HG03135 (cell line): Measurements from ENCODE around the gene COX7A1.
"Not testable (repeated sequence)": the region's sequence is repeated elsewhere in the genome, so short reads cannot be mapped to it uniquely, and the experiment has no call there.

ENCODE experiments used
- ATAC-seq: cut with Tn5 transposase; IDR thresholded peaks from one replicate; pipeline ENCODE4 v1.9.1; 2021; ENCODE audit warnings: mild to moderate bottlenecking, moderate library complexity; ENCODE audit not compliant: unreplicated experiment

The COX7A1 gene

DNA sequence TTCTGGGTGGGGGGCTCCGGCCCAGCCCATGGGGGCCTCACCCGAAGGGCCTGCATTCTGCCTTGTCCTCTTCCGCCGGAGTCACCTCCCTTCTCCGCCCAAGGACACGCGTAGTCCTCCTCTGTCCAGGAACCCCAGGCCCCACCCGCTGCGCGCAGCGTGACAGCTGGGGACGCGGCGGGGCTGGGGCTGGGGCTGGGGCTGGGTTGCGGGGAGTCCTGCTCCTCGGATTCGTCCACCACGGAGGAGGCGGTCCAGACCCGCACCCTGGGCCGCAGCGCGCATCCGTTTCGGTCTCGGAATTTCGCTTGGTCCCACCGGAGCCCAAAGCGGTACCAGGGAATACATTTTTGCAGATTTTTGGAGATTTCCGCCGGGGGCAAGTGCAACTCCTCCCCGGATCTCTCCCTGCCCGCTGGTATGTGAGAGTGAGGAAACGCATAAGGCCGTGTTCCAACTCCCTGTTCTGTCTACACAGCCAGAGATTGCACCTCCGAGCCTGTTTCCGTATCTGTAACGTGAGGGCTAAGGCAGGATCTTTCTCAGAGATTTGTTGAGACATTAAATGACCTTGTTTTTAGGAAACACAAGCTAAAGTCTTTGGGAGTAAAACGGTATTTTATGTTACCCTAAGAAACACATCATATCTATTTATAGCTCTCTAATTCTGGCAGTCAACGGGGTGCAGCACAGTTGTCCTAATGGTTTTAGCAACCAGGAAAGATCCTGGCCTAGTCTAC, at the start of gene COX7A1:
Gene COX7A1, minus strand, starts transcription at position 96 of the 740 bp plus-strand sequence. Its CDS starts 40 bp downstream, at position 56.
- no peak for ATAC-seq

DNA sequence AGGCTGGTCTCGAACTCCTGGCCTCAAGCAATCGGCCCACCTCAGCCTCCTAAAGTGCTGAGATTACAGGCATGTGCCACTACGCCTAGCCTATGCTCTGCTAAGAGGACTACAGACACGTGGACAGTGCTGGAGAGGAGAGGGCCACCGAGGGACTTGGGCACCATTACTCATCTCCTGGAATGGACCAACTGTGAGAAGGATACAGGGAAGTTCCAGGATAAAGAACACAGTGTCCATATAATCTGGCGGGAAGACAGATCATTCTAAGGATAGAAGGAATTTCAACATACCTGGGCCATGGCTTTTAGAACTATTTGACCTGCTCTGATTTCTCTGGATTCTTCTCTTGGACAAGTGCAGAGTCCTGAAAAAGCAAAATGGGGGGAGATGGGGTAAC, 49.4 kb upstream of the COX7A1 start:
- ATAC-seq = no peak

DNA sequence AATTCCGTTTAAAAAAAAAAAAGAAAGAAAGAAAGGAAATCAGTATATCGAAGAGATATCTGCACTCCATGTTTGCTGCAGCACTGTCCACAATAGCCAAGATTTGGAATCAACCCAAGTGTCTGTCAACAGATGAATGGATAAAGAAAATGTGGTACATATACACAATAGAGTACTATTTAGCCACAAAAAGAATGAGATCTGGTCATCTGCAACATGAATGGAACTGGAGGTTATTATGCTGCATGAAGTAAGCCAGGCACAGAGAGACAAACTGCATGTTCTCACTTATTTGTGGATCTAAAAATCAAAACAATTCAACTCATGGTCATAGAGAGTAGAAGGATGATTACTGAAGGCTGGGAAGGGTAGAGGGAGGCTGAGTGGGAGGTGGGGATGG, 45.9 kb upstream of the COX7A1 start:
- no peak for ATAC-seq

DNA sequence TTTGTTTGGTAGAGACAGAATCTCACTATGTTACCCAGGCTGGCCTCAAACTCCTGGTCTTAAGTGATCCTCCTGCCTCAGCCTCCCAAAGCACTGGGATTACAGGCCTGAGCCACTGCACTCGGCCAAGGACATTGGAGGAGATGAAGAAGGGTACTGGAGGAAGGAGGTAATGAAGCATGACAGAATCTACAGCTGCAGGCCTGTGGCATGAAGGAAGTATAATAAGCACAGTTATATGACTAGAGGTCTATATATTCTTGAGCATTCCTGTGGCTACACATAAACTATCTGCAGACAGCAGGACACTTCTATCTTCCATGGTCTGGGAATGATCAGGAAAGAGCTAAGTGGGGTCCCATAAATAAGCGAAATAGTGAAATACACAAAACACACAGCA, 44.0 kb upstream of the COX7A1 start:
- no peak for ATAC-seq

DNA sequence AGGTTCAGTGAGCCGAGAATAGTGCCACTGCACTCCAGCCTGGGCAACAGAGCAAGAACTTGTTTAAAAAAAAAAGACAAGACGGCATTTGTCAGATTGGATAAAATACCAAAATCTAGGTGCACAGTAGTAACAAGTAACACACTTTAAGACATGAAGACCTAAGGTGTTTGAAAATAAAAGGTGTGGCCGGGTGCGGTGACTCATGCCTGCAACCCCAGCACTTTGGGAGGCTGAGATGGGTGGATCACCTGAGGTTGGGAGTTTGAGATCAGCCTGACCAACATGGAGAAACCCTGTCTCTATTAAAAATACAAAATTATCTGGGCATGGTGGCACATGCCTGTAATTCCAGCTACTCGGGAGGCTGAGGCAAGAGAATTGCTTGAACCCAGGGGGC, 34.5 kb upstream of the COX7A1 start:
- not testable (repeated sequence) for ATAC-seq

DNA sequence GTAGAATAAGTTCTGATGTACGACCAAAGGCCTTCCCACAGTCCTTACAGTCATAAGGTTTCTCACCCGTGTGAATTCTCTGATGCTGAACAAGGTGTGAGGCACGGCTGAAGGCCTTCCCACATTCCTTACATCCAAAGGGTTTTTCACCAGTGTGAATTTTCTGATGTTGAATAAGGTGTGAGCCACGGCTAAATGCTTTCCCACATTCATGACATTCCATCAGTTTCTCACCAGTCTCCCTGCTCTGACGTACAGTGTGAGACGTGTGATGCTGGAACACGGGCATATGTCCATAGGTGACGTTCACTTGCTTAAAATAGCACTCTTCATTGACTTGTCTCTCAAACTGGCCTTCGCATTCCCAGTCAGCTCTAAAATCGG, 31.0 kb upstream of the COX7A1 start:
- ATAC-seq = no peak

DNA sequence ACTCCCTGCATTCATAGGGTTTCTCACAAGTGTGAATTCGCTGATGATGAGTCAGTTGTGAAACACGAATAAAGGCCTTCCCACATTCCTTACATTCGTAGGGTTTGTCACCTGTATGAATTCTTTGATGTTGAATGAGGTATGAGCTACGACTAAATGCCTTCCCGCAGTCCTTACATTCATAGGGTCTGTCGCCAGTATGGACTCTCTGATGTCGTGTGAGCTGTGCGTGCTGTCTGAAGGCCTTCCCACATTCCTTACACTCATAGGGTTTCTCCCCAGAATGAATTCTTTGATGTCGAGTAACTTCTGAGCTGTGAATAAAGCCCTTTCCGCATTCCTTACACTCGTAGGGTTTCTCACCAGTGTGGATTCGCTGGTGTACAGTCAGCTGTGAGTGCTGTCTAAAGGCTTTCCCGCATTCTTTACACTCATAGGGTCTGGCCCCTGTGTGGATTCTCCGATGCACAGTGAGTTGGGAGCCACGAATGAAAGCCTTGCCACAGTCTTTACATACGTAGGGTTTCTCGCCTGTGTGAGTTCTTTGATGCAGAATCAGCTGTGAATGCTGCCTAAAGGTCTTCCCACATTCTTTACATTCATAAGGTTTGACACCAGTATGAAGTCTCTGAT, 30.5 kb upstream of the COX7A1 start:
- no peak for ATAC-seq

DNA sequence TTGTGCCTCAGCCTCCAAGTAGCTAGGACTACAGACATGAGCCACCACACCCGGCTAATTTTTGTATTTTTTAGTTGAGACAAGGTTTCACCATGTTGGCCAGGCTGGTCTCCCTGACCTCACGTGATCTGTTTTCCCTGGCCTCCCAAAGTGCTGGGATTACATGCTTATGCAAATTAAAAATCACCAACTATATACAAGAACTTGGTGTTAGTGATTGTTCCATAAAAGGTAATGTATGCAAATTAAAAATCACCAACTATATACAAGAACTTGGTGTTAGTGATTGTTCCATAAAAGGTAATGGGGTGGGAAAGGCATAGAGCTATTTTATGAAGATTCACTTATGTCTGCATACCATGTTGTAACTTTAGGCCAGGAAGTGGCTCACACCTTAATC, 26.8 kb upstream of the COX7A1 start:
- ATAC-seq = not testable (repeated sequence)

DNA sequence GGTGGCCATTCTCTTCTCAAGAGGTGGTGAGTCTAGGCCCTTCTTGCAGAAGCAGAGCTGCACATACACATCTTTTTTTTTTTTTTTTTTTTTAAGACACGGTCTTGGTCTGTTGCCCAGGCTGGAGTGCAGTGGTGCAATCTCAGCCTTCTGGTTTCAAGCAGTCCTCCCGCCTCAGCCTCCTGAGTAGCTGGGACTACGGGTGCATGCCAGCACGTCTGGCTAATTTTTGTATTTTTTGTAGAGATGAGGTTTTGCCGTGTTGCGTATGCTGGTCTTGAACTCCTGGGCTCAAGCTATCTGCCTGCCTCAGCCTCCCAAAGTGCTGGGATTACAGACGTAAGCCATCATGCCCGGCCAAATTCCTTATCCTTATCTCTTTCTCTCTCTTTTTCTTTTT, 21.6 kb upstream of the COX7A1 start:
- not testable (repeated sequence) for ATAC-seq

DNA sequence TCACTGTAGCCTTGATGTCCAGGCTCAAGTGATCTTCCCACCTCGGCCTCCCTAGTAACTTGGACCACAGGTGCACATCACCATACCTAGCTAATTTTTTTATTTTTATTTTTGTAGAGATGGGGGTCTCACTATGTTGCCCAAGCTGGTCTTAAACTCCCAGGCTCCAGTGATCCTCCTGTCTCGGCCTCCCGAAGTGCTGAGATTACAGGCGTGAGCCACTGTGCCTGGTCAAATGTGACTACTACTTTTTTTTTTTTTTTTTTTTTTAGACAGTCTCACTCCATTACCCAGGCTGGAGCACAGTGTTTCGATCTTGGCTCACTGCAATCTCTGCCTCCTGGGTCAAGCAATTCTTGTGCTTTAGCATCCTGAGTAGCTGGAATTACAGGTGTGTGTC, 20.6 kb upstream of the COX7A1 start:
- ATAC-seq = no peak

DNA sequence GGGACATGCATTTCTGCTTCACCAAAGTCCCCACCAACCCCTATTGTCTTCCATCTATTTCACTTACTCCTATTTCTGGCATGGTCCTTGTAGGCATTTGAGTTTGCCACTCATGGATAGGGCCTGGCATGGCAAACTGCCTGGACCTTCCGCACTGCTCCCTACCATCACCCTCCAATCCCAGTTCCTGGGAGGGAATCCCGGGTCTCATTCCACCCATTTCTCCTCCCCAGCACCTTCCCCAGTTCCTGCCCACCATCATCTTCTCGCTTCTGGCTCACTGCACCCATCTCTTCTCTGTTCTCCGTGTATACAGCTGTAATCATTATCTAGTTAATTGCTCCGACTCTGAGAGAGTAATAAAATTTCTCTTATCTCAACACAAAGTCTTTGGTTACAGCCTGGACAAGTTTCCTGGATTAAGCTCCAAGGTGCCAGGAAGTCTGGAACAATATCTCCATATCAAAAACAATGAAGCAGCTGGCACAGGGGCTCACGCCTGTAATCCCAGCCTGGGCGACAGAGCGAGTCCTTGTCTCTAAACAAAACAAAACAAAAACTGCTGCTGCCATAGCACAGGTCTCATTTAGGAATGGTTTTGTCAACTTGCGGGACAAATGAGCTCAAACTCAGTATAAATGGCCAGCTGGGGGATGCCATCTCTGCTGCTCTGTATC, 17.0 kb upstream of the COX7A1 start:
- ATAC-seq = no peak

DNA sequence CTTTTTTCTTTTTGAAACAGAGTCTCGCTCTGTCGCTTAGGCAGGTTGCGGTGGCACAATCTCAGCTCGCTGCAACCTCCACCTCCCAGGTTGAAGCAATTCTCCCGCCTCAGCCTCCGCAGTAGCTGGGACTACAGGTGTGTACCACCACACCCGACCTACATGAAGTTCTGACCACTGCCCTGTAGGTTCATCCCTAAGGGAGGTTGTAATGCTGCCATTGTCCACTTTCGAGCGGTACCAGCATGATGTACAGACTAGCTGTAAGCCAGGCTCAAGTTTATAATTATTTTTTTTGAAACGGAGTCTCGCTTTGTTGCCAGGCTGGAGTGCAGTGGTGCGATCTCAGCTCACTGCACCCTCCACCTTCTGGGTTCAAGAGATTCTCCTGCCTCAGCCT, 11.6 kb upstream of the COX7A1 start:
- no peak for ATAC-seq

DNA sequence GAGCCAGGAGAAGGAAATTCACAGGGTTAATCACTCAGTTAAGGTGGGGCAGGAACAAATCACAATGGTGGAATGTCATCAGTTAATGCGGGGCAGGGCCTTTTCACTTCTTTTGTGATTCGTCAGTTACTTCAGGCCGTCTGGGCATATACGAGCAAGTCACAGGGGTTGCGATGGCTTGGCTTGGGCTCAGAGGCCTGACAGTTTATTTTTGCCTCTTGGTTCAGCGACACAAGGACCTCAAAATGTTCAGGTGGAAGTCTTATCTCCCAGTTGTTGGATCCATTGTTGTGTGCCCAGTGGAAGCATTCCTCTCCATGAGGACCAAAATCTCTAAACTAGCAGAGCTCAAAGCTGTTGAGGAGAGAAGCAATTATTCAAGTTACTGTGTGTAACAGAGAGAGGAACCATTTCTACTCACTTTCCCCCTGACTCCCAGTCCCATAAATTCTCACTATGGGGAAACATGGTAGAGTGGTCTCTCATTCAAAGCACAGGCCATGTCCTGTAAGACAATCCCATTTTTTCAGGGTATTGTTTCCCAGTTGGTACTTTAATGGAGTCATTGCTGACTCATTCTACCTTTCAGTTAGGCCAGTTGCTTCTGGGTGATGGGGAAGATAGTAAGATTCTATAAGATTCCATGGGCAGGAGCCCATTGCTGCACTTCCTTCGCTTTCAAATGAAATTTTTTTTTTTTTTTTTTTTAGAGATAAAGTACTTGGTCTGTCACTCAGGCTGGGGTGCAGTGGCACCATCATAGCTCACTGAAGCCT, 8.8 kb upstream of the COX7A1 start:
- ATAC-seq = no peak

DNA sequence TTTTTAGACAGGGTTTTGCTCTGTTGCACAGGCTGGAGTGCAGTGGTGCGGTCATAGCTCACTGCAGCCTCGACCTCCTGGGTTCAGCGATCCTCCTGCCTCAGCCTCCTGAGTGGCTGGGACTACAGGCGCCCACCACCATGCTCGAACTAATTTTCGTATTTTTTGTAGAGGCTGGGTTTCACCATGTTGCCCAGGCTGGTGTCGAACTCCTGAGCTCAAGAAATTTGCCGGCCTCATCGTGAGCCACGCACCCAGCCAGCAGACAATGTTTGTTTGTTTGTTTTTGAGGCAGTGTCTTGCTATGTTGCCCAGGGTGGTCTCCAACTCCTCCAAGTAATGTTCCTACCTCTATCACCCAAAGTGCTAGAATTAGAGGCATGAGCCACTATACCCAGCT, 879 bp upstream of the COX7A1 start:
- ATAC-seq = no peak

DNA sequence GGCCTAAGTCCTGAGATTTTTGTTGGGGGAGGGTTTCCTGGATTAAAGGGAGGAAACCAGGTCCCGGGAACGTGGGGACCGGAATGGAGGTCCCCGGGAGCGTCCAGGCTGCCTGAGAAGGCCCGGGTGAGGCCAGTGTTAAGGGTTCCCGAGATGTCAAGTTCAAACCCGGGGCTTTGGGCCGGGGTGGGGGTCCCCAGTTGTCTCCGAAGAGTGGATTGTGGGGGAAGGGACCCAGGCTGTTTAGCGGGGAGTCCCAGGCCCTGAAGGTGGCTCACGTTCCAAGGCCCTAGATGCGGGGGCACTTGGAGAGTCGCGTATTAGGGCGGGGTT, 262 bp downstream of the COX7A1 start:
- no peak for ATAC-seq

DNA sequence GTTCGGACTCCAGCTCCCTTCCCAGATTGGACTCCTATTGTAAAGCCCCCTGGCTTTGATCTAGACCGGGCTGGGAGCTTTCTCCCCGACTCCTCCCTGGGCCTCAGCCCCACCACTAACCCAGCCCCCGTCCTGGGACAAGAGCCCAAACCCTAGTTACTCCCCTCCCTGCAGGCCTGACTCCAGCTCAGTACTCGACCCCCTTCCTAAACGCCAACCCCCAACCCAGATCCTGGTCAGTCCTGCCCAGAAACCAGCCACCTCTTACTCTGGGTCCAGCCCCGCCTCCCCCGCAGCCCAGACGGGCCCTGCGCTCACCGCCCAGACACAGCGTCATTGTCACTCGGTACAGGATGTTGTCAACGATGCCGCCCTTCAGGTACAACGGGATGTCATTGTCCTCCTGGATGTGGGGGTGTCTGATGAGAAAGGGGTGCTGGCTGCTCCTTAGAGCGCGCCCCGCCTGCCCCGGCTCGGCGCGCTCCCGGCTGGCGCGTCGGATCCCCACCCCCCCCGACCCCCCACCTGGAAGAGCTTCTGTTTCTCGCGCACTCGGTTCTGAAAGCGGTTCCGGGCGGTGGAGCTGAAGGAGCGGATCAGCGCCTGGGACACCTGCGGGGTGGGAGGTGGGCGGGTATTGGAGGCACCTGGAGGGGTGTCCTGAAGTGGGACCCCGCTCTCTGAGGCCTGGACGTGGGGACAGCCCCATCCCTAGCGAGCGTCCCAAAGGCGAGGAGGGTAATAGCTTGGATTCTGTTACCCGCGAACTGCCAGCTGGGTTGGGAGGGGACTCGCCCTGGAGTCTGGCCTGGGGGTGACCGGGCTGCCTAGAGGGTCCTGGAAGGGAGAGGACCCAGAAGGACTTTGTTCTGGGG, 866 bp downstream of the COX7A1 start:
- no peak for ATAC-seq

DNA sequence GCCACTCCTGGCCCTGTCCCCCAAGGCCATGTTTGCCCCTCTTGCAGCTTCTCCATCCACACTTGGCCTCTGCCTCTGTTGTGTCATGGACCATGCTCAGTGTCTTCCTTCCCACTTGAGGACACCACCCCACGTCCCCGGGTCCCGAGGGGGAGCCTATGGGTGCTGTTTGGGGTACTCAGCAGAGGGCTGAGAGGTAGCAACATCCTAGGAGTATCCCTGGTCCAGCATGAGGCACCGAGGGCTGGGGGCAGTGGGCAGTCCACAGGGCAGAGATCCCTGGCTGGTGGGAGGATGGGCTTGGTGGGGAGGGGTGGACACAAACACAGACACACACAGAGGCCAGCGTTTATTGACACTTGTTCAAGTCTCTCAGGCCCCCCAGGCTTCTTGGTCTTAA, 1.7 kb downstream of the COX7A1 start:
- no peak for ATAC-seq

DNA sequence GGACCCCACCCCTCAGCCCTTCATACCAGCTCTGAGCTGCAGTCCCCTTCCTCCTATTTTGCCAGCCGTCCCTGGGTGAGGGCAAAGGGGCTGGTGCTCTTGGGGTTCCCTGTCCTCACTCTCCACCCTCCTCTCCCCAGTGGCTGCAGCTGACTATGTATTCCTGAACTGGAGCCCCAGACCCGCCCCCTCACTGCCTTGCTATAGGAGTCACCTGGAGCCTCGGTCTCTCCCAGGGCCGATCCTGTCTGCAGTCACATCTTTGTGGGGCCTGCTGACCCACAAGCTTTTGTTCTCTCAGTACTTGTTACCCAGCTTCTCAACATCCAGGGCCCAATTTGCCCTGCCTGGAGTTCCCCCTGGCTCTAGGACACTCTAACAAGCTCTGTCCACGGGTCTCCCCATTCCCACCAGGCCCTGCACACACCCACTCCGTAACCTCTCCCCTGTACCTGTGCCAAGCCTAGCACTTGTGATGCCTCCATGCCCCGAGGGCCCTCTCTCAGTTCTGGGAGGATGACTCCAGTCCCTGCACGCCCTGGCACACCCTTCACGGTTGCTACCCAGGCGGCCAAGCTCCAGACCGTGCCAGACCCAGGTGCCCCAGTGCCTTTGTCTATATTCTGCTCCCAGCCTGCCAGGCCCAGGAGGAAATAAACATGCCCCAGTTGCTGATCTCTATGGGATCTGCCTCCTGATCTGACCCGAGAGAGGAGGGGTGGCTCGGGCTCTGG, 2.4 kb downstream of the COX7A1 start:
- ATAC-seq = no peak

DNA sequence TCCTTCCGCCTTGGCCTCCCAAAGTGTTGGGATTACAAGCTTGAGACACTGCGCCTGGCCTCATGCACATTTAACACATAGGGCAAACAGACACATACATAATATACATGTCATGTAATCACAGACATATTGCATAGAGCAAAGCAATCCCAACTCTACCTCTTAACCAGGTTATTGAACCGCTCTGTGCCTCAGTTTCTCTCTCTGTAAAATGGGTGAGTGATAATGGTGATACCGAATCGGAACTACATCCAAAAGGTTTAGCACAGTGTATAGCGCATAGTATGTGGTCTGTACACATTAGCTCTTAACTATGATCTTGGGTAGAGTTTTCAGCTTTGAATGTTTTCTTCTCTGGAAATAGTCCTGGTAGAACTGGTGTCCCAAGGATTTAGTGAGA, 7.6 kb downstream of the COX7A1 start:
- no peak for ATAC-seq

DNA sequence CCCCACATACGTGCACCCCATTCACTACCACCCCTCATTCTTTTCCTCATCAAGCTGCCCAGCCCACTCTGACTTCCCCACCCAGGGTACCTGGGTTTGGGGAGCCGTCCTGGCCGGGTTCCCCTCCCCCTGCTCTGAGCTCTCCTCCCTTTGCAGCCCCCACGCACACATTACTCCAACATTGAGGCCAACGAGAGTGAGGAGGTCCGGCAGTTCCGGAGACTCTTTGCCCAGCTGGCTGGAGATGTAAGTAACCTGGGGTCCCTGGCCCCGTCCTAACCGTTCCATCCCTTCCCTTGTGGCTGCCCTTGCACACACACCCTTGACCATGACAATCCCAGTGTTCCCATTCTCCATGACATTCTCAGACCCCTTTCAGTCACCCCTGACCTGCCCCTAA, 9.8 kb downstream of the COX7A1 start:
- no peak for ATAC-seq
